Measurements from ENCODE around the gene IP6K2.
"Not testable (repeated sequence)": the region's sequence is repeated elsewhere in the genome, so short reads cannot be mapped to it uniquely, and the experiment has no call there.

DNA sequence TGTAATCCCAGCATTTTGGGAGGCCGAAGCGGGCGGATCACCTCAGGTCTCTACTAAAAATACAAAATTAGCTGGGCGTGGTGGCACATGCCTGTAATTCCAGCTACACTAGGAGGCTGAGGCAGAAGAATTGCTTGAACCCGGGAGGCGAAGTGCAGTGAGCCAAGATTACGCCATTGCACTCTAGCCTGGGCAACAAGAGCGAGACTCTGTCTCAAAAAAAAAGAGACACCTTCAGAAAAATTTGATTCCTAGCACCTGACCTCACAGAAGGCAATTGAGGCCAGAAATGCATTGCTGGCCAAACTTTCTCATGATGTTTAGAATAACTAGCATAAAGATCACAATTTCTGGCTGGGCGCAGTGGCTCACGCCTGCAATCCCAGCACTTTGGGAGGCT lies 24.2 kb upstream of the IP6K2 start:
- not testable (repeated sequence) for TF ChIP-seq EZH2 (IDR thresholded peaks at IDR 0.05; ENCODE audit: borderline replicate concordance, low read length)
- TF ChIP-seq, protein P1, sequence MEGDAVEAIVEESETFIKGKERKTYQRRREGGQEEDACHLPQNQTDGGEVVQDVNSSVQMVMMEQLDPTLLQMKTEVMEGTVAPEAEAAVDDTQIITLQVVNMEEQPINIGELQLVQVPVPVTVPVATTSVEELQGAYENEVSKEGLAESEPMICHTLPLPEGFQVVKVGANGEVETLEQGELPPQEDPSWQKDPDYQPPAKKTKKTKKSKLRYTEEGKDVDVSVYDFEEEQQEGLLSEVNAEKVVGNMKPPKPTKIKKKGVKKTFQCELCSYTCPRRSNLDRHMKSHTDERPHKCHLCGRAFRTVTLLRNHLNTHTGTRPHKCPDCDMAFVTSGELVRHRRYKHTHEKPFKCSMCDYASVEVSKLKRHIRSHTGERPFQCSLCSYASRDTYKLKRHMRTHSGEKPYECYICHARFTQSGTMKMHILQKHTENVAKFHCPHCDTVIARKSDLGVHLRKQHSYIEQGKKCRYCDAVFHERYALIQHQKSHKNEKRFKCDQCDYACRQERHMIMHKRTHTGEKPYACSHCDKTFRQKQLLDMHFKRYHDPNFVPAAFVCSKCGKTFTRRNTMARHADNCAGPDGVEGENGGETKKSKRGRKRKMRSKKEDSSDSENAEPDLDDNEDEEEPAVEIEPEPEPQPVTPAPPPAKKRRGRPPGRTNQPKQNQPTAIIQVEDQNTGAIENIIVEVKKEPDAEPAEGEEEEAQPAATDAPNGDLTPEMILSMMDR (IDR thresholded peaks at IDR 0.05; ENCODE audit: low read length): not testable (repeated sequence)
